Nephron progenitor cell (in vitro differentiated cells): ENCODE data around the gene NOS1AP.

Source experiments
- DNase-seq: peaks from one replicate; pipeline ENCODE4 v3.0.0; 2021
- H3K27ac Mint-ChIP-seq: 2 replicates; pipeline ENCODE4 v1.8.0; 2021; ENCODE audit warnings: mild to moderate bottlenecking, moderate library complexity, mixed read lengths
- H3K27me3 Mint-ChIP-seq: 2 replicates; pipeline ENCODE4 v1.8.0; 2021; ENCODE audit warnings: mild to moderate bottlenecking, low read depth, mixed read lengths; ENCODE audit not compliant: poor library complexity
- H3K36me3 Mint-ChIP-seq: 2 replicates; pipeline ENCODE4 v1.8.0; 2021; ENCODE audit warnings: low read depth, mixed read lengths
- H3K4me1 Mint-ChIP-seq: 2 replicates; pipeline ENCODE4 v1.8.0; 2021; ENCODE audit warnings: mixed read lengths
- H3K4me3 Mint-ChIP-seq: 2 replicates; pipeline ENCODE4 v1.8.0; 2021; ENCODE audit warnings: mild to moderate bottlenecking, moderate library complexity, mixed read lengths
- H3K9me3 Mint-ChIP-seq: 2 replicates; pipeline ENCODE4 v1.8.0; 2021; ENCODE audit warnings: mild to moderate bottlenecking, moderate library complexity, mixed read lengths
- CTCF ChIP-seq: fragments of 200-600 bp; sonication (generic); IDR thresholded peaks from 2 replicates; pipeline ENCODE4 v1.5.0; 2021; ENCODE audit warnings: antibody characterized with exemption

Gene NOS1AP

GRCh38 chr1:162300057-162300917 lies 230.8 kb downstream of the NOS1AP start:
- H3K27ac Mint-ChIP-seq, result no peak overlapping the region
- H3K4me3 Mint-ChIP-seq, result no peak overlapping the region
- H3K9me3 Mint-ChIP-seq, result peaks cover 3% of the 10 kb centered on the region
- TF ChIP-seq CTCF, result no peak
- no peak for DNase-seq
- no peaks in the 10 kb centered on the region for H3K36me3 Mint-ChIP-seq
- peaks cover 3% of the 10 kb centered on the region for H3K27me3 Mint-ChIP-seq
- peaks cover 24% of the 10 kb centered on the region for H3K4me1 Mint-ChIP-seq

GRCh38 chr1:162301696-162302095 lies 232.2 kb downstream of the NOS1AP start:
- TF ChIP-seq CTCF, result no peak
- Mint-ChIP-seq H3K27ac (no peak overlapping the region), H3K4me1 (peaks cover 18% of the 10 kb centered on the region), H3K36me3 (no peaks in the 10 kb centered on the region), H3K9me3 (peaks cover 3% of the 10 kb centered on the region), H3K4me3 (no peak overlapping the region), H3K27me3 (peaks cover 3% of the 10 kb centered on the region)
- no peak for DNase-seq

GRCh38 chr1:162302306-162303003 lies 233.0 kb downstream of the NOS1AP start:
- H3K4me3 Mint-ChIP-seq, result no peak overlapping the region

GRCh38 chr1:162303004-162303344 lies 233.5 kb downstream of the NOS1AP start:
- H3K9me3 Mint-ChIP-seq, result peaks cover 13% of the 10 kb centered on the region
- H3K27ac Mint-ChIP-seq, result no peak overlapping the region
- DNase-seq, result no peak
- no peak for TF ChIP-seq CTCF
- peaks cover 3% of the 10 kb centered on the region for H3K27me3 Mint-ChIP-seq
- H3K36me3 Mint-ChIP-seq, result peaks cover under 1% of the 10 kb centered on the region
- peaks cover 12% of the 10 kb centered on the region for H3K4me1 Mint-ChIP-seq
- no peak overlapping the region for H3K4me3 Mint-ChIP-seq

More at GRCh38 chr1:162302306-162303003, 233.0 kb downstream of the NOS1AP start:
- no peak overlapping the region for H3K27ac Mint-ChIP-seq
- no peaks in the 10 kb centered on the region for H3K36me3 Mint-ChIP-seq
- H3K9me3 Mint-ChIP-seq, result peaks cover 8% of the 10 kb centered on the region
- no peak for DNase-seq
- H3K4me1 Mint-ChIP-seq, result peaks cover 14% of the 10 kb centered on the region
- peaks cover 3% of the 10 kb centered on the region for H3K27me3 Mint-ChIP-seq
- TF ChIP-seq CTCF, result no peak

GRCh38 chr1:162304736-162305135 lies 235.2 kb downstream of the NOS1AP start:
- no peak overlapping the region for H3K27ac Mint-ChIP-seq
- H3K36me3 Mint-ChIP-seq, result peaks cover 4% of the 10 kb centered on the region
- no peak overlapping the region for H3K4me3 Mint-ChIP-seq
- H3K27me3 Mint-ChIP-seq, result peaks cover 3% of the 10 kb centered on the region
- H3K9me3 Mint-ChIP-seq, result peaks cover 18% of the 10 kb centered on the region
- H3K4me1 Mint-ChIP-seq, result peaks cover 12% of the 10 kb centered on the region
- TF ChIP-seq CTCF, result no peak
- no peak for DNase-seq
